Hepatocyte (in vitro differentiated cells): ENCODE data around the gene RPL41. TPM values are rescaled to one million over a fixed set of nuclear protein-coding genes. Genes with fewer than 3 reads are reported as not detected.

Experiments
- DNase-seq: peaks from one replicate; pipeline ENCODE4 v3.0.0-alpha.2; 2016; ENCODE audit warnings: low spot score
- H2AFZ ChIP-seq: fragments of 200-600 bp; sonication (generic); 2 replicates; pipeline ENCODE4 v1.6.0; 2016; ENCODE audit warnings: antibody characterized with exemption, mild to moderate bottlenecking
- H3K27ac ChIP-seq: fragments of 200-600 bp; sonication (generic); 2 replicates; pipeline ENCODE4 v1.5.1; 2016; ENCODE audit warnings: mild to moderate bottlenecking
- H3K27me3 ChIP-seq: fragments of 200-600 bp; sonication (generic); 2 replicates; pipeline ENCODE4 v1.6.1; 2016
- H3K36me3 ChIP-seq: fragments of 200-600 bp; sonication (generic); replicated peaks from 2 replicates; pipeline ENCODE4 v1.5.1; 2016; ENCODE audit warnings: low read depth; ENCODE audit not compliant: insufficient read depth
- H3K4me1 ChIP-seq: fragments of 200-600 bp; sonication (generic); 2 replicates; pipeline ENCODE4 v1.5.1; 2016; ENCODE audit warnings: mild to moderate bottlenecking, moderate library complexity; ENCODE audit not compliant: insufficient read depth
- H3K4me2 ChIP-seq: fragments of 200-600 bp; sonication (generic); 2 replicates; pipeline ENCODE4 v1.6.0; 2016
- H3K4me3 ChIP-seq: fragments of 200-600 bp; sonication (generic); 2 replicates; pipeline ENCODE4 v1.5.1; 2016; ENCODE audit warnings: mild to moderate bottlenecking
- H3K79me2 ChIP-seq: fragments of 200-600 bp; sonication (generic); 2 replicates; pipeline ENCODE4 v1.6.0; 2017; ENCODE audit warnings: mild to moderate bottlenecking
- H3K9me2 ChIP-seq: fragments of 200-600 bp; sonication (generic); replicated peaks from 2 replicates; pipeline ENCODE4 v1.6.0; 2017; ENCODE audit warnings: mild to moderate bottlenecking; ENCODE audit not compliant: insufficient read depth
- H3K9me3 ChIP-seq: fragments of 200-600 bp; sonication (generic); 2 replicates; pipeline ENCODE4 v1.5.1; 2016; ENCODE audit warnings: low read depth, mild to moderate bottlenecking
- H4K20me1 ChIP-seq: fragments of 200-600 bp; sonication (generic); 2 replicates; pipeline ENCODE4 v1.6.0; 2016; ENCODE audit warnings: mild to moderate bottlenecking; ENCODE audit not compliant: insufficient read depth, poor library complexity, severe bottlenecking
- CTCF ChIP-seq: fragments of 200-600 bp; sonication (generic); IDR thresholded peaks from 2 replicates; pipeline ENCODE4 v1.5.1; 2016; ENCODE audit warnings: antibody characterized with exemption, mild to moderate bottlenecking; ENCODE audit not compliant: poor library complexity
- EZH2 ChIP-seq: fragments of 200-600 bp; sonication (generic); IDR thresholded peaks from 2 replicates; pipeline ENCODE4 v1.6.1; 2016; ENCODE audit warnings: antibody characterized with exemption, mild to moderate bottlenecking, borderline replicate concordance
- EZH2phosphoT487 ChIP-seq: fragments of 200-600 bp; sonication (generic); IDR thresholded peaks from one replicate; pipeline ENCODE4 v1.6.1; 2018; ENCODE audit warnings: antibody characterized with exemption, mild to moderate bottlenecking, low read depth, moderate library complexity; ENCODE audit not compliant: unreplicated experiment, severe bottlenecking
- WGBS: methylation state at CpG from one replicate; pipeline ENCODE4 v1.1.6; 2016; ENCODE audit warnings: low lambda C conversion rate; ENCODE audit errors: missing lambda C conversion rate; 5-methylcytosine and 5-hydroxymethylcytosine counted together
- polyA plus RNA-seq: library from polyadenylated mRNA; unstranded; fragments of >200 nt; fragmentation: Nextera tagmentation; extraction: Ambion mirVana; gene quantifications from 2 replicates; pipeline ENCODE4 v1.2.1, GENCODE V29; 2016
- total RNA-seq: library from RNA; depleted of rRNA; stranded (reverse); fragments of >200 nt; gene quantifications from 2 replicates; pipeline ENCODE4 v1.2.3, GENCODE V29; 2014

The RPL41 gene
- total and polyA plus RNA-seq, 2 experiments from 2014 or later, result 2,240 to 2,801 TPM

GRCh38 chr12:56104815-56105608 is 11.4 kb upstream of the RPL41 start:
- DNase-seq, result peak; percentile 46
- Histone ChIP-seq H3K36me3 (no peaks in the 10 kb centered on the region), H3K79me2 (peaks cover 39% of the 10 kb centered on the region), H3K9me3 (no peaks in the 10 kb centered on the region), H3K4me2 (peak overlapping the region; percentile 93), H3K4me3 (peak overlapping the region; percentile 51), H2AFZ (peak overlapping the region; percentile 42), H3K27me3 (no peaks in the 10 kb centered on the region), H4K20me1 (peaks cover 6% of the 10 kb centered on the region), H3K9me2 (no peaks in the 10 kb centered on the region), H3K27ac (peak overlapping the region; percentile 89), H3K4me1 (peaks cover 12% of the 10 kb centered on the region)
- TF ChIP-seq EZH2 (no peak), EZH2phosphoT487 (no peak), CTCF (no peak)
- WGBS, result 3% methylated on average over 40 of the region's 40 CpGs

- H3K79me2 ChIP-seq, result peaks cover 39% of the 10 kb centered on the region
- no peaks in the 10 kb centered on the region for H3K9me2 ChIP-seq
- TF ChIP-seq EZH2phosphoT487 (no peak), EZH2 (no peak), CTCF (no peak)
- peaks cover 6% of the 10 kb centered on the region for H4K20me1 ChIP-seq
- no peaks in the 10 kb centered on the region for H3K27me3 ChIP-seq
- H2AFZ ChIP-seq, result no peak overlapping the region
- H3K27ac ChIP-seq, result no peak overlapping the region
- 30% methylated on average over 2 of the region's 2 CpGs for WGBS
- peak overlapping the region; percentile 93 for H3K4me2 ChIP-seq
- peak overlapping the region; percentile 51 for H3K4me3 ChIP-seq
- DNase-seq, result no peak
- H3K36me3 ChIP-seq, result no peaks in the 10 kb centered on the region
- peaks cover 12% of the 10 kb centered on the region for H3K4me1 ChIP-seq
- H3K9me3 ChIP-seq, result no peaks in the 10 kb centered on the region
These were observed 10.9 kb upstream of the RPL41 start for GRCh38 chr12:56105609-56105902.

DNA sequence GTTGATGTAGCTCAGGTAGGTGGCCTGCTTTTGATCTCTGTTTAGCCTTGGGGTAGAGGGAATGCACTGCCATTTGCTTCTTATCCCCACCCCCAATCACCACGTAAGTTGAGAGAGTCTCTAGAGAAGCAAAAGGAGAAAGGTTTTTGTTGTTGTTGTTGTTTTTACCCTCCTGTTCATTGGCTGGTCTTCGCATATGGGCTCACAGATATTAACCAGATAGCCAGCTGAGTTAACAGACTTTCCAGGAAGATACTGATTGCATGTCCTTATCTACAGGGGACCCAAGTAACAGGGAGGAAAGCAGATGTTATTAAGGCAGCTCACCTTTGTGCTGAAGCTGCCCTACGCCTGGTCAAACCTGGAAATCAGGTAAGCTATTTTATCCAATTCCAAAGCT is 9.2 kb upstream of the RPL41 start:
- H3K9me2 ChIP-seq, result no peaks in the 10 kb centered on the region
- no peak overlapping the region for H2AFZ ChIP-seq
- no peaks in the 10 kb centered on the region for H3K27me3 ChIP-seq
- H3K4me2 ChIP-seq, result no peak overlapping the region
- no peak overlapping the region for H3K27ac ChIP-seq
- peaks cover 6% of the 10 kb centered on the region for H4K20me1 ChIP-seq
- H3K36me3 ChIP-seq, result no peaks in the 10 kb centered on the region
- WGBS, result 93% methylated on average over 3 of the region's 3 CpGs
- peaks cover 39% of the 10 kb centered on the region for H3K79me2 ChIP-seq
- H3K9me3 ChIP-seq, result no peaks in the 10 kb centered on the region
- no peak for DNase-seq
- TF ChIP-seq CTCF (no peak), EZH2 (no peak), EZH2phosphoT487 (no peak)
- peaks cover 12% of the 10 kb centered on the region for H3K4me1 ChIP-seq
- no peak overlapping the region for H3K4me3 ChIP-seq
